KBM-7 (cell line): Measurements from ENCODE around the gene KSR1.

Source experiments
- DNase-seq: peaks from one replicate; pipeline ENCODE4 v3.0.0-alpha.2; 2015
- in situ Hi-C: fragments of 300-500 bp; cut with MboI; formaldehyde crosslinking; loops from 2 replicates; pipeline ENCODE4 v1.14.3; 2020; ENCODE audit warnings: low sequenced_read_pairs, low pct_unique_long_range_greater_than_20kb, mixed read lengths

KSR1 gene

GRCh38 chr17:27523712-27524111, 67.5 kb downstream of the KSR1 start:
- in situ Hi-C loops: no loop called here
- DNase-seq: no peak

DNA sequence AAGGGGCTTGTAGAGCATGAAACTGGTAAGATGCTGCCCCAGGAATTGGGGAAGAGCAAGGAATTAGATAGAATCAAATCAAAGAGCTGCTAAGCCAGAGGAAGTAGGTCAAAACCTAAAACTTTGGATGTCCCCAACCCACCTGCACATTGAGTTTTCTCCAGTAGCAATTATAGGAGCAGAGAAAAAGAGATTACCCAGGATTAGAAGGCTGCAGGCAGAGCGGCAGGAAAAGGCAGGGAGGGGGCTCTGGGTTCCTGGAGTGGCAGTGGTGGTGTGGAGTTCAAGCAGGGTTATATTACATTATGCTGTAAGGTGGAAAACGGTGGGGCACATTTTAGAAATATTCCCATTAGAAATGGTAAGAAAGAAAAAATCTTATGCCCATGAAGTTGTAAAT, 68.3 kb downstream of the KSR1 start:
- DNase-seq: no peak
- in situ Hi-C loops: no loop called here

DNA sequence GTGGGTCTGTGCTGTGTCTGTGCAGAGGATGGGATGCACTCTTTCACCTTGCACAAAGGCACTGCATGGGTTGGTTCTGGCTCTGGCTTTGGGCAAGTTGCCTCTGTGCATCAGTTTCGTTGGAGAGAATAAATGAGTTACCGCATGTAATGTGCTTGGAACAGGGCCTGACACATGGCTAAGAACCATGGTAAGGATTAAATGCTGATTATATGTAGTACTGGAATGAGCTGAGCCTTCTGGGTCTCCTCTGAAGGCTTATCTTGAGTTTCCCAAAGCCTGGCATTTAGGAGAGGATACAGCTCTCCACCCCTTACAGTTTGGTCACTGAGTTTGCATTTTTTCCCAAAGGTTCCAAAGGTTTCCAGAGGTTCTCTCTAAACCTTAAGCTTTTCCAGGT, 69.1 kb downstream of the KSR1 start:
- no peak for DNase-seq
- in situ Hi-C loops: no loop called here

DNA sequence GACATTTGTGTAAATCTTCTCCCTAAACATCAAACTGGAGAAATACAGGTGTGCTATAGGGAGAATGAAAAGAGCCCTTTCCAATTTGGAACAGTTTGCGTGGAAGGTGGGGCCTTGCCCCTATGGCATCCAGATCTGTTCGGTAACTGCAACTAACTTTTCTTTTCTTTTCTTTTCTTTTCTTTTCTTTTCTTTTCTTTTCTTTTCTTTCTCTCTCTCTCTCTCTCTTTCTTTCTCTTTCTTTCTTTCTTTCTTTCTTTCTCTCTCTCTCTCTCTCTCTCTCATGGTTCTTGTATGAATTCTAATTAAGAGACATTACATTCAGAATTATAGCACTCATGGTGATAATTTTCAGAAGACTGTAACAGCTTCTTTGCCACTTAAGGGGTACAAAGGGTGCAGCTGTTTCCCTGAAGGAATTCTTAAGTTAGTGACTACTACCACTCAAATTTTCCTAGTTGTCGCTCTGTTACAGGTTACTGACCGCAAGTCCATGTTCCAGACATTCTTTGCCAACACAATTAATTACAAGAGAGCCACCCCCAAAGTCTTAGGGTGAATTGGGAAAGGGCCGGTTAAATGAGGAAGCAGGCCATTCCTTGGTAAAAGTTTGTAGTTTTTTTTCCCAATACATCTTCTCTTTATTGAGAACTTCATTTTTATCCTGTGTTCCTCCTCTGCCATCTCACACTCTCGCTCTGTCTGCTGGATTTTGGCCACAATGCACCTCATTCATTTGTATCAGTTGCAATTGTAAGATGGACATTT, 69.8 kb downstream of the KSR1 start:
- in situ Hi-C loops: no loop called here
- DNase-seq: no peak

DNA sequence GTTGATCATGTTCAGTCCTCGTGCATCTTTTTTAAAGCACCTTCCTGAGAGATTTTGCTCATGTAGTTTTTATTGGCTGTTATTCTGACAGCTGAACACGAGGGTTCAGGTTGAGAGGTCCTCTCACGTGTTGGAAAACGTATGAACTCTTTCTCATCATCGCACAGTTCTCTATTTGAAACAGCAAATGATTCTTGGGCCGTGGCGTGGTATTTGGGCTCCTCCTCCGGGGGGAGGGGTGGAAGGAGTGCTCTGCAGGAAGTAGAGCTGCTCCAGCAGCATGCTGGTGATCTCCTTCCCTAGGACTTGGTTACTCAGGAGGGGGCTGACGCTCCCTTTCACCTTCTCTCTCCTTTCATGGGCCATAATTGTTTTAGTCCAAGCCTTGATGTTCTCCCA, 70.4 kb downstream of the KSR1 start:
- DNase-seq: peak; percentile 84

GRCh38 chr17:27529230-27529796, 73.1 kb downstream of the KSR1 start:
- peak; percentile 95 for DNase-seq

More for the DNA sequence above, 70.4 kb downstream of the KSR1 start:
- in situ Hi-C loops: no loop called here

DNA sequence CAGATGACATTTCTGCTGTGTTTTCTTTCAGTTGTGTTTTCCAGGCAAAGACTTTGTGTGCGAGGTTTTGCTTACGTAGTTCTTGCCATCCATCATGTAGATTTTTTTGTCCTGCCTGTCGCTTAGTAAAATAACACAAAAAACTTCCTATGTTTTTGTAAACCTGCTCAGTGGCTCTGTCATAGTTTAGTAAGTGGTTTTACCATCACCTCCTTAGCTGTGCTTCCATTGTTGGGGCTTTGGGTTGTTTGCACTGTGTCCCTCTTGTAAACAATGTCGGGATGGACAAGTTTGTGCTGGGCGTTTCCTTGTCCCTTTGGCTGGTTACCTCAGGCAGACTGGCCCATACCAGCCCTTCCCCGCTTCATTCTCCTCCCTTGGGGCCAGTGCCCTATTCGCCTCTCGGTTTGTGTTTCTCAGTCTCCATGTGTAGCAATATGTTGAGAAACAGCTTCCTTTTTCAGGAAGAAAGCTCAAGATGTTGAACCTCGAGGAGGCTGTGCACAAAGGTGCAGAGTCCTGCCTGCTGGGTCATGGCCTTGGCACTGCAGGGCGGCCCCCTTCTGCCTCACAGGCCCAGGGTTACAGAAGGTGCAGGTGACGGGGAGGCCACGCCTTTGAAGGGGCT, 74.6 kb downstream of the KSR1 start:
- DNase-seq: peak; percentile 72
- in situ Hi-C loops: no loop called here

More at GRCh38 chr17:27529230-27529796, 73.1 kb downstream of the KSR1 start:
- in situ Hi-C loops: no loop called here

GRCh38 chr17:27531469-27531961, 75.3 kb downstream of the KSR1 start:
- peak; percentile 43 for DNase-seq
- in situ Hi-C loops: no loop called here

- in situ Hi-C loops: no loop called here
- DNase-seq: peak; percentile 90
Observed at GRCh38 chr17:27532269-27533263, 76.3 kb downstream of the KSR1 start.

DNA sequence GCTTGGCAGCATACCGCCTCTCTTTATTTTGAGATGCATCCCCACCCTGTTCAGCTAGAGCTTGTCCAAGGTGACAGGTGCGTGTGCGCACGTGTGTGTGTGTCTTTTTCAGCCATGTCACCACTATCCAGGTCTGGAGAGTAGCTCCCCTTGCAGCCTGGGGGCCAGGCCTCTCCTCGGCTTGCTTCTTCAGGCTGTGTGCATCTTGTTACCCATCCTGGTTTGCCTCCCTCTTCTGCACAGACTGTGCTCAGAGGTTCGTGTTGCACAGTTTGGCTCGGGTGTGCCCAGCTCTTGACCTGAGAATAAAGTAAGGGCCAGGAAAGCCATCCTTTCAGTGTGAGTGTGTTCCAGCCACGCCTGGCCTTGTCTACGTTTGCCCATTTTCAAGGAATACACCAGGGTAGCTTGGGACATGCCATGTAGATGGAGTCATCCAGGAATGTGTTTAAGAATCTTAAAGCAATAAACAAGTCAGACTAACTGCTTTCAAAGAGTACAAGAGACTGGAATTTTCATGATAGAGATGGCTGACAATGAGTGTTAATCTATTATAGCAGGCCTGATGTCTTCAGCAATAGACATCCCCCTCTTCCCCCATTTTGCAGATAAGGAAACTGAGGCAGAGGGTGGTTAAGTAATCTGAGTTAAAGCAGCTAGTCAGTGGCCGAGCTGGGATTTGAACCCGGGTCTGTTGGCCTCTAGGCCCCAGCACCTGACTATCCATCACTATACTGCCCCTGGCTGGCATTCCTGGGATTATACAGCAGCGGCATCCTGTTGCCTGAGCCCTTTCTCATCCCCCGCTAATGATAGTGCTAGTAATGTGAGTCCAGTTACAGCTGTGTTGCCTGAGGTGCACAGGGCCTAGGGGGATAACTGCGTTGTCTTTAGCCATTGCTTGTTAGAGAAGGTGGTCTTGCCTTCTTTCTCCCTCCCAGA, 77.9 kb downstream of the KSR1 start:
- DNase-seq: no peak
- in situ Hi-C loops: no loop called here

GRCh38 chr17:27535178-27535928, 79.1 kb downstream of the KSR1 start:
- in situ Hi-C loops: no loop called here
- DNase-seq: no peak

DNA sequence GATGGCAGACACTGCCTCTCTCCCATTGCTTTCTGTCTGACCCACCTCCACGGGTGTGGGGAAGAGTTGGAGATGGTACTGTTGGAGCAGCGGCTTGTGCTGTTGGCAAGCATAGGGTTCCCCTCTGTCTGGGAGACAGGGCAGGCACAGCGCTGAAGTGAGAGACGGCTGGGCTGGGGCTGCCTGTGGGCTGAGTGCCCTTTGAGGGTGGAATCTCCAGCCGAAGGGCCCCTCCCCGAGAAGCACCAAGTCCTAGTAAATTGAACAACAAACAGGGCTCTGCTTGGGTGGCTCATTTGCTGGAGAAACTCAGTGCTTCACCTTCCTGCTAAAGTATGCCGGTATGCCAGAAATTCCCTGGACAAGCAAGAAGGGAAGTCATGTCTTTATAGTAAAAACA, 79.7 kb downstream of the KSR1 start:
- no peak for DNase-seq
- in situ Hi-C loops: no loop called here

GRCh38 chr17:27536781-27537180, 80.5 kb downstream of the KSR1 start:
- in situ Hi-C loops: no loop called here
- no peak for DNase-seq

DNA sequence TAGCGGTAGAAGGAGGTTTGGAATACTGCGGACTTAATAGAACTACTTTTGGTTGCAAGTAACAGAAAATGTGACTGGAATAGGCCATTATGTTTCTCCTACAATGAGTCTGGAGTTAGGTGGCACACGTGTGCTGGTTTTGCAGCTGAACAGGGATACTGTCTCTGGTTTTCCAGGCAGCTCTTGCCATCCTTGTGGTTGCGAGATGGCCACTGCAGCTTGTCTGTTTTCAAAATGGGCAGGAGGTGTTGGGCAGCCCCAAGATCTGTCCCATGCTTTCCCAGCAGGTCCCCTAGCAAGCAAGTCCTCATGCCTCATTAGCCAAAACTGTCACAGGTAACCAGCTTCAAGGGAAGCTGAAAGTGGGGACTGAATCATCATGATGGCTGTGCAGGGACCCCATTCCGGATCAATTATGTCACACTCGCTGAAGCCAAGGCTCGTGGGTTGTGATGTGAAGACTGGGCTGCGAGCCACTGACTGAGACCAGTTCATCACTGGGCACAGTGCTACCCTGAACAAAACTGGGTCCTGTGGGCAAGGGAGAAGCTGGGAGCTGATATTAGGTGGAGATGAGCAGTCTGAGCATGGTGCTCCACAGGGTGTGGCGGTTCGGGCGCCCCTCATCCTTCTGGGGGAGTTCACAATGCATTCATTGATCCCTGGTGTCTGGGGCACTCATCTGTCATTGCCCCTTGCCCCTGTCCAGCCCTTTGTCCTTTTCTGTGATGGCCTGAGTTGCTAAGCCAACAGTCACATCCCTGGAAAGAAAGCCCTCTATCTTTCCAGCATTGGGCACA, 82.1 kb downstream of the KSR1 start:
- DNase-seq: no peak
- in situ Hi-C loops: no loop called here

DNA sequence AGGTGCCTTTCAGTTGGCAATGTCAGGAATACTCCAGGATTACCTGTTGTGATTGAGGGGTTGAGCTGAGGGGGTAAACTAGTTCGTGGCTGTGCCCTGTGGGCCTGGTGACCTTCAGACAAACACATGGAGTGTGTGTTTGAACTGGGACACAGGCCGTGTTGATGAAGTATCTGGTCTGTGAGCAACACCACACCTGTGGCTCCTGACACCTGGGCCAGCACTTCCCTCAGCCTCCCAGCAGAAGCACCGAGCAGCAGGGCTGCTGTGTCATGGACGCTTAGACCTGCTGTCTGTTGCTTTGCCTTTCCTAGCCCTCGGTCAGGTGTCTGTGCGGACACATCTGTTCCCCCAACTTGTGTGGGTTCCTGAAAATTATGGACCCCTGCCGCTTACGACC, 82.9 kb downstream of the KSR1 start:
- in situ Hi-C loops: no loop called here
- no peak for DNase-seq

- DNase-seq: no peak
- in situ Hi-C loops: no loop called here
Observed at GRCh38 chr17:27539794-27540317, 83.6 kb downstream of the KSR1 start.
